D341Med (cell line): ENCODE results near the gene HS2ST1.
"Not testable (repeated sequence)": the region's sequence is repeated elsewhere in the genome, so short reads cannot be mapped to it uniquely, and the experiment has no call there.

Experiments
- DNase-seq: peaks from one replicate; pipeline ENCODE4 v3.0.0; 2012; ENCODE audit warnings: low spot score

Gene HS2ST1

GRCh38 chr1:86914601-86914997 lies at the start of gene HS2ST1:
Gene HS2ST1 (plus strand): TSS chr1:86914635.
- no peak for DNase-seq

GRCh38 chr1:86865973-86866637 lies 48.3 kb upstream of the HS2ST1 start:
- no peak for DNase-seq

DNA sequence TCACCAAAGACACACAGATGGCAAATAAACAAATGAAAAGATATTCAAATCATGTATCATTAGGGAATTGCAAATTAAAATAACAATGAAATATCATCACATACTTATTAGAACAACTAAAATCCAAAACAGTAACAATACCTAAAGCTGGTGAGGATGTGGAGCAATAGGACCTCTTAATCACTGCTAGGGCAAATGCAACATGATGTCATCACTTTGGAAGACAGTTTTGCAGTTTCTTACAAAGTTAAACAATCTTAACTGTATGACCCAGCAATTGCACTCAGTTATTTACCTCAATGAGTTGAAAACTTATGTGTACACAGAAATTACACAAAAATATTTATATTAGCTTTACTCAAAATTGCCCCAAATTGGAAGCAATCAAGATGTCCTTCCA lies 47.8 kb upstream of the HS2ST1 start:
- DNase-seq, result no peak

GRCh38 chr1:86867278-86867677 lies 47.2 kb upstream of the HS2ST1 start:
- DNase-seq, result not testable (repeated sequence)

GRCh38 chr1:86868477-86868876 lies 46.0 kb upstream of the HS2ST1 start:
- DNase-seq, result no peak

DNA sequence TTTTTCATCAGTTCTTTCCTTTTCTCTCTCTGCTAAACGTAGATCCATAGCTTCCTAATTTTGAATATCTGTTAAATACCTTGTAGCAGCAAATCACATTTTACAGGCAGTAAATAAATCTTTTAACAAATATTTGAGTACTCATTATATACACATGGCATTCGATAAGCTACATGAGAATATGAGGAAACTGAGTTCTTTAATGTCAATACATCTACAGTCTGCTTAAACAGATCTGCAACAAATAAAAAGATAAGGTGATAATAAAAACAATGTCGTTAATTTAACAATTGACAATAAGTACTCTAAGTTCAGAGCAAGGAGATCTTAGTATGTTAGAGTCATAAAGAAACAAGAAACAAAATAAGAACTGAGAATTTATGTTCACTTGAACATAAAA lies 43.4 kb upstream of the HS2ST1 start:
- DNase-seq, result no peak

DNA sequence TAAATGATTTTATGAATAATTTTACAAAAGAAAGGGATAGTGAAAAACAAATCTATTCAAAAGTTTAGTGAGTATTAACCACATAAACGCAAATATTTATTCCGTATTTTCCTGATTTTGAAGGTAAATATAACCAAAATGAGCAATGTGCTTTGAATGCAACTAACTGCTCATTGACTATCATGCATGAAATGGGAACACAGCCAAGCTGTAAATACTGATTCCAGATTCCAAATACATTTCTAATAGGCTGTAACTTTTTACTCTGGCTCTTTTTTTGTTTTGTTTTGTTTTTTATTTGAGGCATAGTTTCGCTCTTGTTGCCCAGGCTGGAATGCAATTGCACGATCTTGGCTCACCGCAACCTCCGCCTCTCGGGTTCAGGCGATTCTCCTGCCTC lies 42.3 kb upstream of the HS2ST1 start:
- DNase-seq, result no peak

- DNase-seq, result no peak
These were observed 38.7 kb upstream of the HS2ST1 start for GRCh38 chr1:86875722-86876121.

GRCh38 chr1:86887479-86888162 lies 26.8 kb upstream of the HS2ST1 start:
- no peak for DNase-seq

DNA sequence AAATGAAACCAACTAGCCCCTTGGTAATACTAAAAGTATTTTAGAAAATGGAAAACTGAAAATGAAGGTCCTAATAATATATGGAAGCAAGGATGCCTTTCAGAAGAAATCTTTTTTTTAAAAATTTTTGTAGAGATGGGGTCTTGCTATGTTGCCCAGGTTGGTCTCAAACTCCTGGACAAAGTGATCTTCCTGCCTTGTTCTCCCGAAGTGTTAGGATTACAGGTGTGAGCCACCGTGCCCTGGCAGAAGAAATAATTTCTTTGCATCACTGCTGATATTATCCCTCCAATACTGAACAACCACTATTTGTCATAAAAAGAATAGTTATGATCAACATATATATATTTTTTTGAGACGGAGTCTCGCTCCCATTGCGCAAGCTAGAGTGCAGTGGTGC lies 26.1 kb upstream of the HS2ST1 start:
- DNase-seq, result no peak

- not testable (repeated sequence) for DNase-seq
These were observed 15.0 kb upstream of the HS2ST1 start for GRCh38 chr1:86899401-86899800.

- DNase-seq, result no peak
These were observed 8.6 kb upstream of the HS2ST1 start for GRCh38 chr1:86905875-86906274.

DNA sequence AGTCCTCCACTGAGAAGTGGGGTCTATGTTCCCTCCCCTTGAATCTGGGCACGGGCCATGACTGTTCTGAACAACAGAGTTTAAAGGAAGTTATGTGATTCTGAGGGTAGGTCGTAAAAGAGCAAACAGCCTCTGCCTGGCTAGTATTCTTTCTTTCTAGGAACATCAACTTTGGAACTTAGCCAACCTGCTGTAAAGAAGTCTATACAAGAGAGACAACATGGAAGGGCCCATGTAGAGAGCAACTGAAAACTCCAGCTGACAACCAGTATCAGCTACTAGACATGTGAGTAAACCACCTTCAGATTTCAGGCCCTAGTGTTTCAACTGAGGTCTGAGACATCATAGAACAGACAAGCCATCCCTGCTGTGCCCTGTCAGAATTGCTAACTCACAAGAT lies 8.0 kb upstream of the HS2ST1 start:
- no peak for DNase-seq

DNA sequence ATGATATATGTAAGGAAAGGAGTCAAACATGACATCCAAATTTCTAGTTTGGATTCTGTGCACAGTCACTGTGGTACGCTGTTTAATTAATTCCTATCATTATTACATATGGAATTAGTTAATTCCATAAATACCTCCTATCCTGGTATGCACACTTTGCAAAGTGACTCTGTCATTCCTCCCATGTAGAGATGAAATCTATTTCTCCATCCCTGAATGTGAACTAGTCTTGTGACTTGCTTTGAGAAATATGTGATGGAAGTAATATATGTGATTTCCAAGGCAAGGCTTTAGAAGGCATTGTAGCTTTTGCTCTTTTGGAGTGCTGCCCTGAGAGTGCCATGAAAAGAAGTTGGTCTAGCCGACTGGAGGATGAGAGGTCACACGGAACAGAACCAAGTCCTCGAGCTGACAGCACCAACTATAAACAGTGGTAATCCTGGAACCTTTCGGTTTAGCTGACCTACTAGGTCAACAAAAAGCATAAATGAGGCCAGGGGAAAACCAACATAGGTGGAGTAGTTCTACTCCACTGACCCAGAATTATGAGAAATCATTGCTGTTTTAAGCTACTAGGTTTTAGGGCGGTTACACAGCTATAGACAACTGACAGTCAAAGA lies 2.0 kb upstream of the HS2ST1 start:
- DNase-seq, result no peak

- DNase-seq, result peak; percentile 18
These were observed 988 bp upstream of the HS2ST1 start for GRCh38 chr1:86913399-86913895.

- DNase-seq, result peak; percentile 93
These were observed 387 bp upstream of the HS2ST1 start, which contains the start of gene SELENOF for GRCh38 chr1:86913896-86914600. Gene SELENOF (minus strand): TSS chr1:86914126. CDS start chr1:86914111, 15 bp downstream.

GRCh38 chr1:86914998-86915736 lies 732 bp downstream of the HS2ST1 start:
- peak; percentile 41 for DNase-seq

DNA sequence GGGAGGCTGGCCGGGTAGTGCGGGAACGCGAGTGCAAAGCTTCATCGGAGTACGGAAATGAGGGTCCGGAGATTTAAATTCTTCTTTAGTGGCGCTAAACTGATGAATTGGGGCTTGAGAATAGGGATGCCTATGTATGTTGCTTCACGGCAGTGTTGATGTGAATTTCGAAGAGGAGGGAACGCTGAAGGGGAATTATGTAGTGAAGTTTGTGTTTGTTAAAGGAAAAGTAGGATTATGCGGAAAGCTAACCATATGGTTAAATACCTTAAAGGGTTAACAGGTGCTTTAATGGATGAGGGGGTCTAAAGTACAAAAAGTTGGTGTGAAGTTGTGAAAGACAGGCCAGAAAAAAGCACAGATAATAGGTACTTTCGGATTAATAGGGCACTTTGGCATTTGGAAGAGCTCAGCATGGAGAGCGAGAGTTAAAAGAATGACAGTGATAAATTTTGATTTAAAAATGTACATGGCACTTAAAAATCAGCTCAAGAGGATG lies 1.4 kb downstream of the HS2ST1 start:
- no peak for DNase-seq

DNA sequence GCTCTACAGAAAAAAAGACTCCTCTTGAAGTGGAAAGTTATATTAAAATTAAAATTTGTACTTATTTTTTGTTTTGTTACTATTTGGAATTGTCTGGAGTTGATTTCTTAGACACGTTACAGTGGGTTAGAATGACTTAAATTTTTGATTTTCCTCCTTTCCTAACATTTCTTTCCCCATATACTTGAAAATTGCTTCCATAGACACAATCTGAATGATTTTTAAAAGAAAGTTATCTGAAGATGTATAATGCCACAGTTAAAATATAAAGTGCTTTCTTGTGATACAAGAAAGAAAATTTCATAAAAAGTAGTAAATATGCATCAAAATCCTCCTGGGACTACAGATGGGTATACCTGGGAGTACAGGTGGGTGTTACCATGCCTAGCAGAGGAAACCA lies 2.3 kb downstream of the HS2ST1 start:
- DNase-seq, result no peak

DNA sequence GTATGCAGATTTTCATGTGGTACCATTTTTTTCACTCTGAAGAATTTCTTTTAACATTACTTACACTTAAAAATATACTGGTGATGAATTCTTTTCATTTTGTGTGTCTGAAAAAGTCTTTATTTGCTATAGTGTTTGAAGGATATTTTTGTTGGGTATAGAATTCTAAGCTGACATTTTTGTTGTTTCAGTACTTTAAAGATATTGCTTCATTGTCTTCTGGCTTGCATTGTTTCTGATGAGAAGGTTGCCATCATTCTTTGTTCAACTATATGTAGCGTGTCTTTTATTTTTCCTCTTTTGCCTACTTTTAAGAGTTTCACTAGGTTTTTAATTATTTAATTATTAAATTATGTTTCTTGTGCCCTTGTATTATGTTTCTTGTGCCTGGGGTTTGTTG lies 8.0 kb downstream of the HS2ST1 start:
- DNase-seq, result no peak

GRCh38 chr1:86924324-86924960 lies 10.0 kb downstream of the HS2ST1 start:
- DNase-seq, result no peak
